Measurements from ENCODE around the gene PRKCH.

PRKCH gene

GRCh38 chr14:61322011-61322798, 826 bp downstream of the PRKCH start:
- TF ChIP-seq FOXP2 (optimal IDR thresholded peaks at IDR 0.05; ENCODE audit: borderline replicate concordance, extremely low read depth, extremely low read length, insufficient read depth) (no peak), POLR2AphosphoS5 (IDR thresholded peaks at IDR 0.05; ENCODE audit: low read depth, low read length) (no peak), SIN3A (IDR thresholded peaks at IDR 0.05; ENCODE audit: borderline replicate concordance, insufficient read depth, low read length) (no peak), TAF1 (IDR thresholded peaks at IDR 0.05; ENCODE audit: borderline replicate concordance, insufficient read depth, low read length) (no peak), REST (IDR thresholded peaks at IDR 0.05; ENCODE audit: insufficient read depth in 1 of 2, low read depth in 2 of 2, low read length in 2 of 2) (no peak)

GRCh38 chr14:61322799-61323290, 1.5 kb downstream of the PRKCH start:
- TF ChIP-seq REST (IDR thresholded peaks at IDR 0.05; ENCODE audit: insufficient read depth in 1 of 2, low read depth in 2 of 2, low read length in 2 of 2): no peak
- no peak for TF ChIP-seq TAF1 (IDR thresholded peaks at IDR 0.05; ENCODE audit: borderline replicate concordance, insufficient read depth, low read length)
- no peak for TF ChIP-seq POLR2AphosphoS5 (IDR thresholded peaks at IDR 0.05; ENCODE audit: low read depth, low read length)
- no peak for TF ChIP-seq FOXP2 (optimal IDR thresholded peaks at IDR 0.05; ENCODE audit: borderline replicate concordance, extremely low read depth, extremely low read length, insufficient read depth)
- no peak for TF ChIP-seq SIN3A (IDR thresholded peaks at IDR 0.05; ENCODE audit: borderline replicate concordance, insufficient read depth, low read length)

GRCh38 chr14:61323970-61324369, 2.6 kb downstream of the PRKCH start:
- no peak for TF ChIP-seq REST (IDR thresholded peaks at IDR 0.05; ENCODE audit: insufficient read depth in 1 of 2, low read depth in 2 of 2, low read length in 2 of 2)
- no peak for TF ChIP-seq POLR2AphosphoS5 (IDR thresholded peaks at IDR 0.05; ENCODE audit: low read depth, low read length)
- TF ChIP-seq FOXP2 (optimal IDR thresholded peaks at IDR 0.05; ENCODE audit: borderline replicate concordance, extremely low read depth, extremely low read length, insufficient read depth): no peak
- TF ChIP-seq SIN3A (IDR thresholded peaks at IDR 0.05; ENCODE audit: borderline replicate concordance, insufficient read depth, low read length): no peak
- TF ChIP-seq TAF1 (IDR thresholded peaks at IDR 0.05; ENCODE audit: borderline replicate concordance, insufficient read depth, low read length): no peak

- no peak for TF ChIP-seq TAF1 (IDR thresholded peaks at IDR 0.05; ENCODE audit: borderline replicate concordance, insufficient read depth, low read length)
- TF ChIP-seq FOXP2 (optimal IDR thresholded peaks at IDR 0.05; ENCODE audit: borderline replicate concordance, extremely low read depth, extremely low read length, insufficient read depth): no peak
- TF ChIP-seq REST (IDR thresholded peaks at IDR 0.05; ENCODE audit: insufficient read depth in 1 of 2, low read depth in 2 of 2, low read length in 2 of 2): no peak
- no peak for TF ChIP-seq SIN3A (IDR thresholded peaks at IDR 0.05; ENCODE audit: borderline replicate concordance, insufficient read depth, low read length)
- TF ChIP-seq POLR2AphosphoS5 (IDR thresholded peaks at IDR 0.05; ENCODE audit: low read depth, low read length): no peak
Observed at GRCh38 chr14:61325166-61325565, 3.8 kb downstream of the PRKCH start.
